GM23338 (cell line): ENCODE measurements around the gene HNRNPR. TPM values are rescaled to one million over a fixed set of nuclear protein-coding genes. Genes with fewer than 3 reads are reported as not detected.

Experiments used
- ATAC-seq: fragments of 200-7000 bp; cut with Tn5 transposase; 3 replicates; pipeline ENCODE4 v1.9.1; 2020
- DNase-seq: peaks from one replicate; pipeline ENCODE4 v3.0.0-alpha.2; 2015; ENCODE audit warnings: low spot score
- H2AFZ ChIP-seq: fragments of 200-600 bp; sonication (generic); 2 replicates; pipeline ENCODE4 v1.8.0; 2016; ENCODE audit warnings: antibody characterized with exemption, mild to moderate bottlenecking, moderate library complexity
- H3F3A ChIP-seq: fragments of 200-600 bp; sonication (generic); replicated peaks from 2 replicates; pipeline ENCODE4 v1.8.0; 2017; ENCODE audit warnings: antibody characterized with exemption, mixed run types, low read depth
- H3K27ac ChIP-seq: fragments of 200-600 bp; sonication (generic); 2 replicates; pipeline ENCODE4 v1.6.1; 2016; ENCODE audit warnings: low read depth
- H3K27me3 ChIP-seq: fragments of 200-600 bp; sonication (generic); 2 replicates; pipeline ENCODE4 v1.8.0; 2016; ENCODE audit warnings: mild to moderate bottlenecking, mixed run types, moderate library complexity; ENCODE audit not compliant: insufficient read depth
- H3K36me3 ChIP-seq: fragments of 200-600 bp; sonication (generic); 2 replicates; pipeline ENCODE4 v1.8.0; 2016; ENCODE audit warnings: mild to moderate bottlenecking; ENCODE audit not compliant: insufficient read depth
- H3K4me1 ChIP-seq: fragments of 200-600 bp; sonication (generic); 2 replicates; pipeline ENCODE4 v1.8.0; 2016; ENCODE audit warnings: mild to moderate bottlenecking, moderate library complexity; ENCODE audit not compliant: insufficient read depth
- H3K4me2 ChIP-seq: fragments of 200-600 bp; sonication (generic); 2 replicates; pipeline ENCODE4 v1.7.1; 2017; ENCODE audit warnings: mixed run types
- H3K4me3 ChIP-seq: fragments of 200-600 bp; sonication (generic); 2 replicates; pipeline ENCODE4 v1.6.1; 2016; ENCODE audit warnings: mixed run types
- H3K79me2 ChIP-seq: fragments of 200-600 bp; sonication (generic); replicated peaks from 2 replicates; pipeline ENCODE4 v1.8.0; 2017; ENCODE audit warnings: mild to moderate bottlenecking; ENCODE audit not compliant: insufficient read depth
- H3K9me2 ChIP-seq: fragments of 200-600 bp; sonication (generic); 2 replicates; pipeline ENCODE4 v1.8.0; 2017; ENCODE audit not compliant: insufficient read depth
- H4K20me1 ChIP-seq: fragments of 200-600 bp; sonication (generic); replicated peaks from 2 replicates; pipeline ENCODE4 v1.8.0; 2017; ENCODE audit warnings: mild to moderate bottlenecking; ENCODE audit not compliant: insufficient read depth
- H3K27ac Mint-ChIP-seq: 2 replicates; pipeline ENCODE4 v1.8.0; 2020; ENCODE audit warnings: inconsistent platforms, mild to moderate bottlenecking, moderate library complexity, mixed read lengths
- H3K27me3 Mint-ChIP-seq: 3 replicates; pipeline ENCODE4 v1.8.0; 2022; ENCODE audit warnings: low read depth, mild to moderate bottlenecking, moderate library complexity, mixed read lengths, inconsistent platforms; ENCODE audit not compliant: insufficient read depth, poor library complexity
- H3K36me3 Mint-ChIP-seq: 3 replicates; pipeline ENCODE4 v1.8.0; 2021; ENCODE audit warnings: low read depth, mild to moderate bottlenecking, inconsistent platforms, moderate library complexity, mixed read lengths
- H3K4me1 Mint-ChIP-seq: 3 replicates; pipeline ENCODE4 v1.8.0; 2020; ENCODE audit warnings: mild to moderate bottlenecking, inconsistent platforms, mixed read lengths
- H3K4me3 Mint-ChIP-seq: 3 replicates; pipeline ENCODE4 v1.8.0; 2021; ENCODE audit warnings: moderate library complexity, mild to moderate bottlenecking, inconsistent platforms, mixed read lengths
- H3K9me3 Mint-ChIP-seq: 3 replicates; pipeline ENCODE4 v1.8.0; 2020; ENCODE audit warnings: moderate library complexity, mild to moderate bottlenecking, inconsistent platforms, mixed read lengths
- CREB1 ChIP-seq: fragments of 250-450 bp; sonication (Bioruptor Pico); IDR thresholded peaks from 2 replicates; pipeline ENCODE4 v1.5.0; 2020; ENCODE audit warnings: low read depth, mild to moderate bottlenecking, moderate library complexity
- EZH2 ChIP-seq: fragments of 200-600 bp; sonication (generic); IDR thresholded peaks from one replicate; pipeline ENCODE4 v1.8.0; 2017; ENCODE audit warnings: antibody characterized with exemption, mild to moderate bottlenecking, low read depth; ENCODE audit not compliant: unreplicated experiment
- EZH2phosphoT487 ChIP-seq: fragments of 200-600 bp; sonication (generic); IDR thresholded peaks from one replicate; pipeline ENCODE4 v1.8.1; 2018; ENCODE audit warnings: antibody characterized with exemption; ENCODE audit not compliant: unreplicated experiment
- JUNB ChIP-seq: IDR thresholded peaks from one replicate; pipeline ENCODE4 v1.6.1; 2016; ENCODE audit warnings: antibody characterized with exemption; ENCODE audit not compliant: unreplicated experiment
- NANOG ChIP-seq: IDR thresholded peaks from 2 replicates; pipeline ENCODE4 v1.6.1; 2016; ENCODE audit warnings: antibody characterized with exemption, borderline replicate concordance
- POLR2AphosphoS5 ChIP-seq: IDR thresholded peaks from 2 replicates; pipeline ENCODE4 v1.6.1; 2016; ENCODE audit warnings: antibody characterized with exemption, low read depth
- STAT1 ChIP-seq: IDR thresholded peaks from one replicate; pipeline ENCODE4 v1.6.1; 2016; ENCODE audit warnings: antibody characterized with exemption; ENCODE audit not compliant: unreplicated experiment
- ZNF114 ChIP-seq: fragments of 250-450 bp; sonication (Bioruptor Pico); IDR thresholded peaks from 2 replicates; pipeline ENCODE4 v1.5.0; 2020; ENCODE audit warnings: mild to moderate bottlenecking, moderate library complexity
- ZNF331 ChIP-seq: fragments of 250-450 bp; sonication (Bioruptor Pico); IDR thresholded peaks from 2 replicates; pipeline ENCODE4 v1.5.0; 2020; ENCODE audit warnings: low read depth, mild to moderate bottlenecking, moderate library complexity
- polyA plus RNA-seq: library from polyadenylated mRNA; unstranded; fragments of >200 nt; fragmentation: Nextera tagmentation; extraction: Ambion mirVana; gene quantifications from 2 replicates; pipeline ENCODE4 v1.2.1, GENCODE V29; 2016
- total RNA-seq: library from RNA; depleted of rRNA; stranded (reverse); fragments of >200 nt; shearing (Covaris generic); gene quantifications from 2 replicates; pipeline ENCODE4 v1.2.3, GENCODE V29; 2014
- TF ChIP-seq, protein P1 (sequence below), 2 experiments: fragments of 200-600 bp in 1 of 2; sonication (generic) in 1 of 2; conservative IDR thresholded peaks; 2 replicates each; pipeline versions ENCODE4 v1.5.1 to v1.6.1; 2016 to 2017; ENCODE audit warnings: antibody characterized with exemption in 2 of 2, low read depth in 2 of 2, mild to moderate bottlenecking in 2 of 2, moderate library complexity in 1 of 2
- TF ChIP-seq, protein P2 (sequence below): IDR thresholded peaks from 2 replicates; pipeline ENCODE4 v1.6.1; 2016; ENCODE audit warnings: antibody characterized with exemption
- TF ChIP-seq, protein P3 (sequence below): IDR thresholded peaks from one replicate; pipeline ENCODE4 v1.6.1; 2018; ENCODE audit warnings: antibody characterized with exemption; ENCODE audit not compliant: unreplicated experiment
- TF ChIP-seq, protein P4 (sequence below): fragments of 250-450 bp; sonication (Bioruptor Pico); IDR thresholded peaks from 2 replicates; pipeline ENCODE4 v1.5.0; 2020; ENCODE audit warnings: mild to moderate bottlenecking, moderate library complexity

Gene HNRNPR
- total and polyA plus RNA-seq, 2 experiments from 2014 or later = 147 to 200 TPM

DNA sequence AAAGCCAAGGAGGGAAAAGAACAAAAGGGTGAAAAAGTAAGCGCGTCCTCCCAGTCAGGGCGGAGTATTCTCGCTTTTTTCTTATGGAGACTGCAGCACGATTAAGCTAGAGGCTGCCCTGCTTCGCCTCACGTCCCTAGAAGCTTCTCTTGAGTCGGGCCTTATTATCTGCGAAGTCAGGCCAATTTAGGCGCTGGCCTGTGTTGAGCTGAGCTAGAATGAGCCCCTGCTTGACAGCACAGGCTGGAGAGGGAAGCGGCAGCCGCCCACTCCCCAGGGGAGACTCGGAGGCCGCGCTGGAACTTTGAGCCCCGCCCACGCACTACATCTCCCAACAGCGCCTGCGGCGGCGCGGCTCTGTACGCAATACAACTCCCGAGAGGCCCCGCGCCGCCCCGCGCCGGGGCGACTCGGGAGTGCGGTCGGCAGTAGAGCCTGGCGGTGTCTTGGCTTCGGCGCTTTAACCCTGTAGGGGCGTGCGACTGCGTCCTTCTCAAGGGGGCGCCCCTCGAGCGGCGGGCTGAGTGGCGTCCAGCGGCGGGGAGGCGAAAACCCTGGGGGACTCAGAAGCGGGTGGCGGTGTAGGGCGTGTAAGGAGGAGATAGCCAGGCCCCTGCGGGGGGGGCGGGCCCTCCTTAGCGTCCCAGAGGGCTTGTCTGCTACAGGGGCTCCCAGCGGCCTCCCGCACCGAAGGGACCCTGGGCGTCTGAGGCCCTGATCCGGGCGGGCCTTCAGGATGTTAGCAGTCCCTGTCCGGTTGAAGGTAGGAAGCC, 24.7 kb upstream of the HNRNPR start:
- Histone ChIP-seq H3K4me3 (peak overlapping the region; percentile 93), H3F3A (peaks cover 20% of the 10 kb centered on the region; the same call in 1 of the 2 replicates), H3K4me1 (peaks cover 24% of the 10 kb centered on the region), H3K4me2 (peak overlapping the region; percentile 98), H3K27me3 (peaks cover 90% of the 10 kb centered on the region), H3K27ac (no peak overlapping the region), H3K79me2 (no peaks in the 10 kb centered on the region), H3K36me3 (no peaks in the 10 kb centered on the region), H3K9me2 (no peaks in the 10 kb centered on the region), H4K20me1 (peaks cover 39% of the 10 kb centered on the region), H2AFZ (peak overlapping the region; percentile 99)
- TF ChIP-seq STAT1 (no peak), CREB1 (CRISPR knock-in tag) (peak; percentile 94), NANOG (no peak), JUNB (no peak), EZH2phosphoT487 (no peak), EZH2 (peak; percentile 32), ZNF331 (CRISPR knock-in tag) (no peak), ZNF114 (CRISPR knock-in tag) (no peak), POLR2AphosphoS5 (peak; percentile 74)
- TF ChIP-seq, protein P1, sequence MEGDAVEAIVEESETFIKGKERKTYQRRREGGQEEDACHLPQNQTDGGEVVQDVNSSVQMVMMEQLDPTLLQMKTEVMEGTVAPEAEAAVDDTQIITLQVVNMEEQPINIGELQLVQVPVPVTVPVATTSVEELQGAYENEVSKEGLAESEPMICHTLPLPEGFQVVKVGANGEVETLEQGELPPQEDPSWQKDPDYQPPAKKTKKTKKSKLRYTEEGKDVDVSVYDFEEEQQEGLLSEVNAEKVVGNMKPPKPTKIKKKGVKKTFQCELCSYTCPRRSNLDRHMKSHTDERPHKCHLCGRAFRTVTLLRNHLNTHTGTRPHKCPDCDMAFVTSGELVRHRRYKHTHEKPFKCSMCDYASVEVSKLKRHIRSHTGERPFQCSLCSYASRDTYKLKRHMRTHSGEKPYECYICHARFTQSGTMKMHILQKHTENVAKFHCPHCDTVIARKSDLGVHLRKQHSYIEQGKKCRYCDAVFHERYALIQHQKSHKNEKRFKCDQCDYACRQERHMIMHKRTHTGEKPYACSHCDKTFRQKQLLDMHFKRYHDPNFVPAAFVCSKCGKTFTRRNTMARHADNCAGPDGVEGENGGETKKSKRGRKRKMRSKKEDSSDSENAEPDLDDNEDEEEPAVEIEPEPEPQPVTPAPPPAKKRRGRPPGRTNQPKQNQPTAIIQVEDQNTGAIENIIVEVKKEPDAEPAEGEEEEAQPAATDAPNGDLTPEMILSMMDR (conservative IDR thresholded peaks at IDR 0.05; ENCODE audit: low read depth in 2 of 2) = peak; percentile 30 to 56
- TF ChIP-seq, protein P2, sequence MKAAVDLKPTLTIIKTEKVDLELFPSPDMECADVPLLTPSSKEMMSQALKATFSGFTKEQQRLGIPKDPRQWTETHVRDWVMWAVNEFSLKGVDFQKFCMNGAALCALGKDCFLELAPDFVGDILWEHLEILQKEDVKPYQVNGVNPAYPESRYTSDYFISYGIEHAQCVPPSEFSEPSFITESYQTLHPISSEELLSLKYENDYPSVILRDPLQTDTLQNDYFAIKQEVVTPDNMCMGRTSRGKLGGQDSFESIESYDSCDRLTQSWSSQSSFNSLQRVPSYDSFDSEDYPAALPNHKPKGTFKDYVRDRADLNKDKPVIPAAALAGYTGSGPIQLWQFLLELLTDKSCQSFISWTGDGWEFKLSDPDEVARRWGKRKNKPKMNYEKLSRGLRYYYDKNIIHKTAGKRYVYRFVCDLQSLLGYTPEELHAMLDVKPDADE = peak; percentile 93
- TF ChIP-seq, protein P3, sequence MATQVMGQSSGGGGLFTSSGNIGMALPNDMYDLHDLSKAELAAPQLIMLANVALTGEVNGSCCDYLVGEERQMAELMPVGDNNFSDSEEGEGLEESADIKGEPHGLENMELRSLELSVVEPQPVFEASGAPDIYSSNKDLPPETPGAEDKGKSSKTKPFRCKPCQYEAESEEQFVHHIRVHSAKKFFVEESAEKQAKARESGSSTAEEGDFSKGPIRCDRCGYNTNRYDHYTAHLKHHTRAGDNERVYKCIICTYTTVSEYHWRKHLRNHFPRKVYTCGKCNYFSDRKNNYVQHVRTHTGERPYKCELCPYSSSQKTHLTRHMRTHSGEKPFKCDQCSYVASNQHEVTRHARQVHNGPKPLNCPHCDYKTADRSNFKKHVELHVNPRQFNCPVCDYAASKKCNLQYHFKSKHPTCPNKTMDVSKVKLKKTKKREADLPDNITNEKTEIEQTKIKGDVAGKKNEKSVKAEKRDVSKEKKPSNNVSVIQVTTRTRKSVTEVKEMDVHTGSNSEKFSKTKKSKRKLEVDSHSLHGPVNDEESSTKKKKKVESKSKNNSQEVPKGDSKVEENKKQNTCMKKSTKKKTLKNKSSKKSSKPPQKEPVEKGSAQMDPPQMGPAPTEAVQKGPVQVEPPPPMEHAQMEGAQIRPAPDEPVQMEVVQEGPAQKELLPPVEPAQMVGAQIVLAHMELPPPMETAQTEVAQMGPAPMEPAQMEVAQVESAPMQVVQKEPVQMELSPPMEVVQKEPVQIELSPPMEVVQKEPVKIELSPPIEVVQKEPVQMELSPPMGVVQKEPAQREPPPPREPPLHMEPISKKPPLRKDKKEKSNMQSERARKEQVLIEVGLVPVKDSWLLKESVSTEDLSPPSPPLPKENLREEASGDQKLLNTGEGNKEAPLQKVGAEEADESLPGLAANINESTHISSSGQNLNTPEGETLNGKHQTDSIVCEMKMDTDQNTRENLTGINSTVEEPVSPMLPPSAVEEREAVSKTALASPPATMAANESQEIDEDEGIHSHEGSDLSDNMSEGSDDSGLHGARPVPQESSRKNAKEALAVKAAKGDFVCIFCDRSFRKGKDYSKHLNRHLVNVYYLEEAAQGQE = no peak
- TF ChIP-seq, protein P4, sequence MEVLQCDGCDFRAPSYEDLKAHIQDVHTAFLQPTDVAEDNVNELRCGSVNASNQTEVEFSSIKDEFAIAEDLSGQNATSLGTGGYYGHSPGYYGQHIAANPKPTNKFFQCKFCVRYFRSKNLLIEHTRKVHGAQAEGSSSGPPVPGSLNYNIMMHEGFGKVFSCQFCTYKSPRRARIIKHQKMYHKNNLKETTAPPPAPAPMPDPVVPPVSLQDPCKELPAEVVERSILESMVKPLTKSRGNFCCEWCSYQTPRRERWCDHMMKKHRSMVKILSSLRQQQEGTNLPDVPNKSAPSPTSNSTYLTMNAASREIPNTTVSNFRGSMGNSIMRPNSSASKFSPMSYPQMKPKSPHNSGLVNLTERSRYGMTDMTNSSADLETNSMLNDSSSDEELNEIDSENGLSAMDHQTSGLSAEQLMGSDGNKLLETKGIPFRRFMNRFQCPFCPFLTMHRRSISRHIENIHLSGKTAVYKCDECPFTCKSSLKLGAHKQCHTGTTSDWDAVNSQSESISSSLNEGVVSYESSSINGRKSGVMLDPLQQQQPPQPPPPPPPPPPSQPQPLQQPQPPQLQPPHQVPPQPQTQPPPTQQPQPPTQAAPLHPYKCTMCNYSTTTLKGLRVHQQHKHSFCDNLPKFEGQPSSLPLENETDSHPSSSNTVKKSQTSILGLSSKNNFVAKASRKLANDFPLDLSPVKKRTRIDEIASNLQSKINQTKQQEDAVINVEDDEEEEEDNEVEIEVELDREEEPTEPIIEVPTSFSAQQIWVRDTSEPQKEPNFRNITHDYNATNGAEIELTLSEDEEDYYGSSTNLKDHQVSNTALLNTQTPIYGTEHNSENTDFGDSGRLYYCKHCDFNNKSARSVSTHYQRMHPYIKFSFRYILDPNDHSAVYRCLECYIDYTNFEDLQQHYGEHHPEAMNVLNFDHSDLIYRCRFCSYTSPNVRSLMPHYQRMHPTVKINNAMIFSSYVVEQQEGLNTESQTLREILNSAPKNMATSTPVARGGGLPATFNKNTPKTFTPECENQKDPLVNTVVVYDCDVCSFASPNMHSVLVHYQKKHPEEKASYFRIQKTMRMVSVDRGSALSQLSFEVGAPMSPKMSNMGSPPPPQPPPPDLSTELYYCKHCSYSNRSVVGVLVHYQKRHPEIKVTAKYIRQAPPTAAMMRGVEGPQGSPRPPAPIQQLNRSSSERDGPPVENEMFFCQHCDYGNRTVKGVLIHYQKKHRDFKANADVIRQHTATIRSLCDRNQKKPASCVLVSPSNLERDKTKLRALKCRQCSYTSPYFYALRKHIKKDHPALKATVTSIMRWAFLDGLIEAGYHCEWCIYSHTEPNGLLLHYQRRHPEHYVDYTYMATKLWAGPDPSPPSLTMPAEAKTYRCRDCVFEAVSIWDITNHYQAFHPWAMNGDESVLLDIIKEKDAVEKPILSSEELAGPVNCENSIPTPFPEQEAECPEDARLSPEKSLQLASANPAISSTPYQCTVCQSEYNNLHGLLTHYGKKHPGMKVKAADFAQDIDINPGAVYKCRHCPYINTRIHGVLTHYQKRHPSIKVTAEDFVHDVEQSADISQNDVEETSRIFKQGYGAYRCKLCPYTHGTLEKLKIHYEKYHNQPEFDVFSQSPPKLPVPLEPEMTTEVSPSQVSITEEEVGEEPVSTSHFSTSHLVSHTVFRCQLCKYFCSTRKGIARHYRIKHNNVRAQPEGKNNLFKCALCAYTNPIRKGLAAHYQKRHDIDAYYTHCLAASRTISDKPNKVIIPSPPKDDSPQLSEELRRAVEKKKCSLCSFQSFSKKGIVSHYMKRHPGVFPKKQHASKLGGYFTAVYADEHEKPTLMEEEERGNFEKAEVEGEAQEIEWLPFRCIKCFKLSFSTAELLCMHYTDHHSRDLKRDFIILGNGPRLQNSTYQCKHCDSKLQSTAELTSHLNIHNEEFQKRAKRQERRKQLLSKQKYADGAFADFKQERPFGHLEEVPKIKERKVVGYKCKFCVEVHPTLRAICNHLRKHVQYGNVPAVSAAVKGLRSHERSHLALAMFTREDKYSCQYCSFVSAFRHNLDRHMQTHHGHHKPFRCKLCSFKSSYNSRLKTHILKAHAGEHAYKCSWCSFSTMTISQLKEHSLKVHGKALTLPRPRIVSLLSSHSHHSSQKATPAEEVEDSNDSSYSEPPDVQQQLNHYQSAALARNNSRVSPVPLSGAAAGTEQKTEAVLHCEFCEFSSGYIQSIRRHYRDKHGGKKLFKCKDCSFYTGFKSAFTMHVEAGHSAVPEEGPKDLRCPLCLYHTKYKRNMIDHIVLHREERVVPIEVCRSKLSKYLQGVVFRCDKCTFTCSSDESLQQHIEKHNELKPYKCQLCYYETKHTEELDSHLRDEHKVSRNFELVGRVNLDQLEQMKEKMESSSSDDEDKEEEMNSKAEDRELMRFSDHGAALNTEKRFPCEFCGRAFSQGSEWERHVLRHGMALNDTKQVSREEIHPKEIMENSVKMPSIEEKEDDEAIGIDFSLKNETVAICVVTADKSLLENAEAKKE (CRISPR knock-in tag) = no peak
- H3K27me3 Mint-ChIP-seq = peaks cover 95% of the 10 kb centered on the region
- DNase-seq (peak; percentile 97), ATAC-seq (peak; percentile 84)
- peak overlapping the region; percentile 89 for H3K4me3 Mint-ChIP-seq
- H3K27ac Mint-ChIP-seq = peak overlapping the region; percentile 95
- H3K4me1 Mint-ChIP-seq = peaks cover 30% of the 10 kb centered on the region
- H3K36me3 Mint-ChIP-seq = peaks cover 11% of the 10 kb centered on the region; the same call in 2 of the 3 replicates
- H3K9me3 Mint-ChIP-seq = peaks cover 21% of the 10 kb centered on the region
